HCT116 (cell line): ENCODE measurements around the gene YAP1. TPM values are rescaled to one million over a fixed set of nuclear protein-coding genes. Genes with fewer than 3 reads are reported as not detected.

Source experiments
- ATAC-seq: fragments of 200-7000 bp; cut with Tn5 transposase; 2 replicates; pipeline ENCODE4 v1.9.1; 2020; ENCODE audit warnings: mild to moderate bottlenecking, moderate library complexity
- BruUV-seq: library from RNA; stranded (reverse); fragments of 400-500 nt; replicated peaks from 2 replicates; lab custom pipeline; 2021; lab: Mats Ljungman, UMichigan
- CTCF ChIA-PET: fragments of 300-600 bp; sonication (Branson Sonifier 250); formaldehyde crosslinking; loops from one replicate; lab custom pipeline; 2021; ENCODE audit warnings: antibody characterized with exemption; lab: Charles Lee
- POLR2A ChIA-PET: fragments of 300-600, 350-600 bp; sonication (Branson Sonifier 250); formaldehyde crosslinking; loops from one replicate; lab custom pipeline; 2021; ENCODE audit warnings: antibody characterized with exemption; lab: Charles Lee
- RAD21 ChIA-PET, 2 experiments: fragments of 300-600 bp; sonication (Branson Sonifier 250); formaldehyde crosslinking; loops; one replicate each; lab custom pipeline; 2023; ENCODE audit warnings: low total read pairs in 2 of 2; ENCODE audit not compliant: uncharacterized antibody in 2 of 2, unreplicated experiment in 2 of 2, low non-redundant PET in 1 of 2; lab: Charles Lee
- DNase-seq: peaks from one replicate; pipeline ENCODE4 v3.0.0-alpha.2; 2010; ENCODE audit warnings: low read depth, low spot score
- H2AFZ ChIP-seq: fragments of 200-600 bp; shearing (Covaris generic), sonication (generic); 2 replicates; pipeline ENCODE4 v1.6.1; 2017; ENCODE audit warnings: low read depth, mixed run types, mixed read lengths, antibody characterized with exemption, low read length; ENCODE audit not compliant: poor library complexity, severe bottlenecking
- H3K27ac ChIP-seq: 2 replicates; pipeline ENCODE4 v1.5.1; 2012; ENCODE audit warnings: low read depth, low read length
- H3K27me3 ChIP-seq: fragments of 200-600 bp; sonication (generic); 2 replicates; pipeline ENCODE4 v1.6.1; 2016; ENCODE audit warnings: mixed run types, low read length, mixed read lengths; ENCODE audit not compliant: insufficient read depth
- H3K36me3 ChIP-seq, 2 experiments: fragments of 200-500 bp in 1 of 2; fragments of 200-600 bp in 1 of 2; sonication (Bioruptor generic) in 1 of 2; sonication (generic) in 1 of 2; 2 replicates each; pipeline versions ENCODE4 v1.5.1 to v1.6.1; 2014 to 2016; ENCODE audit warnings: low read length in 2 of 2, inconsistent platforms in 1 of 2, mixed read lengths in 1 of 2, mixed run types in 1 of 2; ENCODE audit not compliant: insufficient read depth in 2 of 2, control insufficient read depth in 1 of 2
- H3K4me1 ChIP-seq, 2 experiments: fragments of 200-600 bp in 1 of 2; sonication (generic) in 1 of 2; 2 replicates each; pipeline versions ENCODE4 v1.5.1 to v1.6.1; 2012 to 2017; ENCODE audit warnings: low read length in 2 of 2, inconsistent platforms in 1 of 2, mild to moderate bottlenecking in 1 of 2, mixed read lengths in 1 of 2, mixed run types in 1 of 2, moderate library complexity in 1 of 2; ENCODE audit not compliant: insufficient read depth in 2 of 2, control insufficient read depth in 1 of 2
- H3K4me2 ChIP-seq: fragments of 200-600 bp; sonication (generic); 2 replicates; pipeline ENCODE4 v1.6.1; 2017; ENCODE audit warnings: mixed run types, low read length, mixed read lengths
- H3K4me3 ChIP-seq, 2 experiments: fragments of 200-600 bp in 1 of 2; sonication (generic) in 1 of 2; replicated peaks in 1 of 2; 2 replicates each; pipeline ENCODE4 v1.5.1; 2011 to 2016; ENCODE audit warnings: low read length in 2 of 2, control low read depth in 1 of 2, low read depth in 1 of 2, mild to moderate bottlenecking in 1 of 2, mixed read lengths in 1 of 2, mixed run types in 1 of 2
- H3K79me2 ChIP-seq: fragments of 200-600 bp; sonication (generic); 2 replicates; pipeline ENCODE4 v1.6.1; 2017; ENCODE audit warnings: mild to moderate bottlenecking, mixed run types, low read length, moderate library complexity, mixed read lengths; ENCODE audit not compliant: insufficient read depth
- H3K9ac ChIP-seq: fragments of 200-600 bp; sonication (generic); 2 replicates; pipeline ENCODE4 v1.6.1; 2016; ENCODE audit warnings: low read length, mixed read lengths
- H3K9me2 ChIP-seq: fragments of 200-600 bp; sonication (generic), shearing (Covaris generic); 2 replicates; pipeline ENCODE4 v1.6.1; 2017; ENCODE audit warnings: mixed run types, mild to moderate bottlenecking, moderate library complexity; ENCODE audit not compliant: insufficient read depth
- H3K9me3 ChIP-seq, 2 experiments: fragments of 200-500 bp in 1 of 2; fragments of 200-600 bp in 1 of 2; sonication (Bioruptor generic) in 1 of 2; sonication (generic) in 1 of 2; 2 replicates each; pipeline ENCODE4 v1.6.1; 2014 to 2017; ENCODE audit warnings: low read length in 2 of 2, mixed read lengths in 2 of 2, inconsistent platforms in 1 of 2, low read depth in 1 of 2, mild to moderate bottlenecking in 1 of 2, mixed run types in 1 of 2, moderate library complexity in 1 of 2; ENCODE audit not compliant: control insufficient read depth in 1 of 2, insufficient read depth in 1 of 2
- H4K20me1 ChIP-seq: fragments of 200-600 bp; sonication (generic), shearing (Covaris generic); 2 replicates; pipeline ENCODE4 v1.6.1; 2017; ENCODE audit warnings: mixed run types, mild to moderate bottlenecking, moderate library complexity; ENCODE audit not compliant: insufficient read depth
- CBX3 ChIP-seq: IDR thresholded peaks from 2 replicates; pipeline ENCODE4 v1.6.1; 2012; ENCODE audit warnings: low read depth
- CEBPB ChIP-seq: IDR thresholded peaks from 2 replicates; pipeline ENCODE4 v1.6.1; 2012; ENCODE audit warnings: low read depth
- EGR1 ChIP-seq: IDR thresholded peaks from 2 replicates; pipeline ENCODE4 v1.6.1; 2012; ENCODE audit warnings: low read depth
- EZH2 ChIP-seq: fragments of 200-600 bp; sonication (generic); IDR thresholded peaks from 2 replicates; pipeline ENCODE4 v1.6.1; 2017; ENCODE audit warnings: antibody characterized with exemption, mixed run types
- EZH2phosphoT487 ChIP-seq: fragments of 200-600 bp; IDR thresholded peaks from 2 replicates; pipeline ENCODE4 v1.6.1; 2018; ENCODE audit warnings: antibody characterized with exemption, borderline replicate concordance
- FOSL1 ChIP-seq: IDR thresholded peaks from 2 replicates; pipeline ENCODE4 v1.6.1; 2012; ENCODE audit warnings: low read depth
- JUND ChIP-seq: IDR thresholded peaks from 2 replicates; pipeline ENCODE4 v1.6.1; 2012
- MAX ChIP-seq: IDR thresholded peaks from 2 replicates; pipeline ENCODE4 v1.6.1; 2012
- POLR2AphosphoS5 ChIP-seq: IDR thresholded peaks from 2 replicates; pipeline ENCODE4 v1.6.1; 2011; ENCODE audit warnings: mild to moderate bottlenecking, low read depth, low read length, moderate library complexity
- RAD21 ChIP-seq: IDR thresholded peaks from 2 replicates; pipeline ENCODE4 v1.6.1; 2012; ENCODE audit warnings: low read depth, mild to moderate bottlenecking
- SIN3A ChIP-seq: IDR thresholded peaks from 2 replicates; pipeline ENCODE4 v1.6.1; 2012; ENCODE audit warnings: low read depth
- SP1 ChIP-seq: IDR thresholded peaks from 2 replicates; pipeline ENCODE4 v1.6.1; 2012; ENCODE audit warnings: low read depth
- SRF ChIP-seq: IDR thresholded peaks from 2 replicates; pipeline ENCODE4 v1.6.1; 2012; ENCODE audit warnings: low read depth
- TCF7L2 ChIP-seq: IDR thresholded peaks from 2 replicates; pipeline ENCODE4 v1.7.0; 2011; ENCODE audit warnings: borderline replicate concordance, inconsistent platforms; ENCODE audit not compliant: insufficient read depth, insufficient read length; ENCODE audit errors: extremely low read depth
- ZFX ChIP-seq: fragments of 450-650 bp; IDR thresholded peaks from 2 replicates; pipeline ENCODE4 v1.6.1; 2017
- ZNF274 ChIP-seq: fragments of 200-500 bp; sonication (Bioruptor generic); IDR thresholded peaks from 2 replicates; pipeline ENCODE4 v1.6.1; 2014; ENCODE audit warnings: mild to moderate bottlenecking, low read depth, low read length, inconsistent platforms
- intact Hi-C: fragments of 100-400 bp; cut with micrococcal nuclease; formaldehyde crosslinking; loops from 2 replicates; pipeline ENCODE4 v1.10.0; 2022
- total RNA-seq: library from RNA; stranded (reverse); gene quantifications from one replicate; pipeline ENCODE4 v1.2.1, GENCODE V29; 2021; ENCODE audit not compliant: unreplicated experiment
- TF ChIP-seq, protein P1 (sequence below): IDR thresholded peaks from 2 replicates; pipeline ENCODE4 v1.6.1; 2012
- TF ChIP-seq, protein P2 (sequence below): IDR thresholded peaks from 2 replicates; pipeline ENCODE4 v1.6.1; 2011; ENCODE audit warnings: mild to moderate bottlenecking, low read length, moderate library complexity; ENCODE audit not compliant: insufficient replicate concordance; ENCODE audit errors: extremely low read depth
- TF ChIP-seq, protein P3 (sequence below), 3 experiments: fragments of 200-600 bp in 1 of 3; sonication (generic) in 1 of 3; IDR thresholded peaks in 2 of 3; conservative IDR thresholded peaks in 1 of 3; 2 replicates each; pipeline ENCODE4 v1.5.1; 2012 to 2017; ENCODE audit warnings: low read depth in 2 of 3, low read length in 2 of 3, antibody characterized with exemption in 1 of 3, borderline replicate concordance in 1 of 3, control low read depth in 1 of 3, mild to moderate bottlenecking in 1 of 3, mixed read lengths in 1 of 3, mixed run types in 1 of 3, moderate library complexity in 1 of 3; ENCODE audit not compliant: insufficient read depth in 1 of 3

Gene YAP1
- total RNA-seq, 1 experiment from 2014 or later = 88.6 TPM

DNA sequence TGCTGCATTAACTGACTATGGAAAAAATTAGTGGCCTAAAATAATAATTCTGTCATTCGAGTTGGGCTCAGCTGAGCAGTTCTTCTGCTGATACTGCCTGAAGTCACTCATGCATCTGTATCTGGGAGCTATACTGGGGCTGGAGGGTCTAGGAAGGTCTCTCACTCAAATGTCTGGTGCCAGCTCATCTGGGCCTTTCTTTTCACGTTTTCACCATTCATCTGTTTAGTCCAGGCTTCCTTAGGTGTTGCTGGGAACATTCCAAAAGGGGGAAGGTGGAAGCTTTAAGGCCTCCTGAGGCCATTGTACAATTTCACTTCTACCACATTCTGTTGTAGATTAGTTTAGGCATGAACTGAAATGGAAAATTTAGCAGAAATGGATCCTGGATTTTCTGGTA is 28.0 kb downstream of the YAP1 start (continued):
- TF ChIP-seq SIN3A (no peak), EZH2phosphoT487 (no peak), MAX (no peak), TCF7L2 (no peak), SP1 (no peak), FOSL1 (no peak)
- TF ChIP-seq, protein P1, sequence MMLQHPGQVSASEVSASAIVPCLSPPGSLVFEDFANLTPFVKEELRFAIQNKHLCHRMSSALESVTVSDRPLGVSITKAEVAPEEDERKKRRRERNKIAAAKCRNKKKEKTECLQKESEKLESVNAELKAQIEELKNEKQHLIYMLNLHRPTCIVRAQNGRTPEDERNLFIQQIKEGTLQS = no peak
- TF ChIP-seq, protein P2, sequence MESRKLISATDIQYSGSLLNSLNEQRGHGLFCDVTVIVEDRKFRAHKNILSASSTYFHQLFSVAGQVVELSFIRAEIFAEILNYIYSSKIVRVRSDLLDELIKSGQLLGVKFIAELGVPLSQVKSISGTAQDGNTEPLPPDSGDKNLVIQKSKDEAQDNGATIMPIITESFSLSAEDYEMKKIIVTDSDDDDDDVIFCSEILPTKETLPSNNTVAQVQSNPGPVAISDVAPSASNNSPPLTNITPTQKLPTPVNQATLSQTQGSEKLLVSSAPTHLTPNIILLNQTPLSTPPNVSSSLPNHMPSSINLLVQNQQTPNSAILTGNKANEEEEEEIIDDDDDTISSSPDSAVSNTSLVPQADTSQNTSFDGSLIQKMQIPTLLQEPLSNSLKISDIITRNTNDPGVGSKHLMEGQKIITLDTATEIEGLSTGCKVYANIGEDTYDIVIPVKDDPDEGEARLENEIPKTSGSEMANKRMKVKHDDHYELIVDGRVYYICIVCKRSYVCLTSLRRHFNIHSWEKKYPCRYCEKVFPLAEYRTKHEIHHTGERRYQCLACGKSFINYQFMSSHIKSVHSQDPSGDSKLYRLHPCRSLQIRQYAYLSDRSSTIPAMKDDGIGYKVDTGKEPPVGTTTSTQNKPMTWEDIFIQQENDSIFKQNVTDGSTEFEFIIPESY = no peak

DNA sequence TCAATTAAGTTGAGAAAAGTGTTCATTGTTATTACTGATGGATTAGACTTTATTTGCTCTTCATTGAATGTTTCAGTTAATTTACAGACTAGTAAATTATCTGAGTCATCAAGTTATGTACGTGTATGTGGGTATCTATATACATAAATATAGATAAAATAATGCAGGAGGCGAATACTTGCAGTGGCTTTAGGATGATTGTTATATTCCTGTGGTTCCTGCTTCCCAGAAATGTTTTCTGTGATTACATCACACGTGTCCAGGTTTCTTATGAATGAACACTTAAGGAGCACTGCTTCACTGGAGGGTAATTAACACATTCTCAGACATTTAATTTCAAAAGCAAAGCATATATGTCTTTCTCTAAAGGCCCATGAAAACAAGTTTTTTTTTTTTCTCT is 28.4 kb downstream of the YAP1 start:
- Histone ChIP-seq H3K4me3 (no peak overlapping the region), H3K4me2 (peak overlapping the region; percentile 1), H3K36me3 (no peaks in the 10 kb centered on the region), H3K27me3 (no peaks in the 10 kb centered on the region), H4K20me1 (no peaks in the 10 kb centered on the region), H3K9me2 (no peaks in the 10 kb centered on the region), H3K9me3 (no peaks in the 10 kb centered on the region), H3K4me1 (peaks cover 11 to 24% of the 10 kb centered on the region in 2 experiments; a peak in 3 of 4 replicates), H3K9ac (no peak overlapping the region), H3K27ac (peak overlapping the region; percentile 9; the same call in 1 of the 2 replicates), H2AFZ (no peak overlapping the region), H3K79me2 (peaks cover 100% of the 10 kb centered on the region)
- intact Hi-C loops = no loop called here
- POLR2A ChIA-PET = interaction anchor here (1.3 kb wide), 1 partner anchor 19 kb away, joined by 4 read pairs; no protein-coding TSS in a partner anchor
- CTCF ChIA-PET = no interaction called here
- RAD21 ChIA-PET = no interaction called here
- BruUV-seq = no TSS peak
- TF ChIP-seq ZNF274 (no peak), CBX3 (no peak), RAD21 (no peak), CEBPB (peak; percentile 25; the same call in 1 of the 2 replicates), FOSL1 (no peak), JUND (0 out of 2 replicates have a peak, but pooled peaks have one; percentile 3), SRF (no peak), EZH2 (no peak), POLR2AphosphoS5 (no peak), SP1 (no peak), EGR1 (no peak), ZFX (no peak)
- TF ChIP-seq, protein P1 = no peak
- TF ChIP-seq, protein P3, sequence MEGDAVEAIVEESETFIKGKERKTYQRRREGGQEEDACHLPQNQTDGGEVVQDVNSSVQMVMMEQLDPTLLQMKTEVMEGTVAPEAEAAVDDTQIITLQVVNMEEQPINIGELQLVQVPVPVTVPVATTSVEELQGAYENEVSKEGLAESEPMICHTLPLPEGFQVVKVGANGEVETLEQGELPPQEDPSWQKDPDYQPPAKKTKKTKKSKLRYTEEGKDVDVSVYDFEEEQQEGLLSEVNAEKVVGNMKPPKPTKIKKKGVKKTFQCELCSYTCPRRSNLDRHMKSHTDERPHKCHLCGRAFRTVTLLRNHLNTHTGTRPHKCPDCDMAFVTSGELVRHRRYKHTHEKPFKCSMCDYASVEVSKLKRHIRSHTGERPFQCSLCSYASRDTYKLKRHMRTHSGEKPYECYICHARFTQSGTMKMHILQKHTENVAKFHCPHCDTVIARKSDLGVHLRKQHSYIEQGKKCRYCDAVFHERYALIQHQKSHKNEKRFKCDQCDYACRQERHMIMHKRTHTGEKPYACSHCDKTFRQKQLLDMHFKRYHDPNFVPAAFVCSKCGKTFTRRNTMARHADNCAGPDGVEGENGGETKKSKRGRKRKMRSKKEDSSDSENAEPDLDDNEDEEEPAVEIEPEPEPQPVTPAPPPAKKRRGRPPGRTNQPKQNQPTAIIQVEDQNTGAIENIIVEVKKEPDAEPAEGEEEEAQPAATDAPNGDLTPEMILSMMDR (IDR thresholded peaks at IDR 0.05 in 2 of 3, conservative IDR thresholded peaks at IDR 0.05 in 1 of 3; ENCODE audit: borderline replicate concordance in 1 of 3, insufficient read depth in 1 of 3, low read depth in 2 of 3, low read length in 2 of 3) = no peak
- no peak for DNase-seq
- no peak for ATAC-seq
